NCI-H748 (cell line): ENCODE data around the gene FRYL.
"Not testable (repeated sequence)": the region's sequence is repeated elsewhere in the genome, so short reads cannot be mapped to it uniquely, and the experiment has no call there.

Experiments
- DNase-seq: peaks from one replicate; lab custom pipeline; 2025; ENCODE audit not compliant: unreplicated experiment; lab: John Stamatoyannopoulos, UW

FRYL gene

GRCh38 chr4:48779998-48780864 lies at the start of gene FRYL:
Gene FRYL (minus strand): TSS chr4:48780279. CDS start chr4:48634410, 145,869 bp downstream.
- peak; percentile 98 for DNase-seq

GRCh38 chr4:48827622-48828021 lies 47.5 kb upstream of the FRYL start:
- DNase-seq: no peak

GRCh38 chr4:48821431-48821830 lies 41.4 kb upstream of the FRYL start:
- not testable (repeated sequence) for DNase-seq

GRCh38 chr4:48816971-48817370 lies 36.9 kb upstream of the FRYL start:
- no peak for DNase-seq

GRCh38 chr4:48816297-48816696 lies 36.2 kb upstream of the FRYL start:
- DNase-seq: not testable (repeated sequence)

GRCh38 chr4:48815483-48815882 lies 35.4 kb upstream of the FRYL start:
- DNase-seq: no peak

GRCh38 chr4:48813964-48814363 lies 33.9 kb upstream of the FRYL start:
- peak; percentile 43 for DNase-seq

- DNase-seq: no peak
Observed at GRCh38 chr4:48812866-48813265, 32.8 kb upstream of the FRYL start.

GRCh38 chr4:48804584-48805301 lies 24.7 kb upstream of the FRYL start:
- DNase-seq: no peak

GRCh38 chr4:48801016-48801715 lies 21.1 kb upstream of the FRYL start:
- DNase-seq: no peak

- not testable (repeated sequence) for DNase-seq
Observed at GRCh38 chr4:48800155-48800554, 20.1 kb upstream of the FRYL start.

GRCh38 chr4:48799157-48799556 lies 19.1 kb upstream of the FRYL start:
- DNase-seq: no peak

- peak; percentile 2 for DNase-seq
Observed at GRCh38 chr4:48798117-48798516, 18.0 kb upstream of the FRYL start.

GRCh38 chr4:48796927-48797679 lies 17.0 kb upstream of the FRYL start:
- no peak for DNase-seq

GRCh38 chr4:48796191-48796926 lies 16.3 kb upstream of the FRYL start:
- no peak for DNase-seq

GRCh38 chr4:48795108-48795507 lies 15.0 kb upstream of the FRYL start:
- DNase-seq: no peak

- DNase-seq: no peak
Observed at GRCh38 chr4:48792348-48793006, 12.4 kb upstream of the FRYL start.

- DNase-seq: no peak
Observed at GRCh38 chr4:48791313-48791712, 11.2 kb upstream of the FRYL start.

- no peak for DNase-seq
Observed at GRCh38 chr4:48790561-48790960, 10.5 kb upstream of the FRYL start.

GRCh38 chr4:48787056-48787455 lies 7.0 kb upstream of the FRYL start:
- DNase-seq: peak; percentile 70
